K562 (cell line): Measurements from ENCODE around the gene KIF26B. TPM values are rescaled to one million over a fixed set of nuclear protein-coding genes. Genes with fewer than 3 reads are reported as not detected.
A peak's percentile ranks its signal among the peaks of the same experiment; 100 is the strongest.

ENCODE experiments used
- ATAC-seq: fragments of 200-7000 bp; cut with Tn5 transposase; 3 replicates; pipeline ENCODE4 v1.9.1; 2020; ENCODE audit warnings: moderate library complexity
- BruUV-seq: library from RNA; stranded (reverse); fragments of 400-500 nt; replicated peaks from 2 replicates; lab custom pipeline; 2021; lab: Mats Ljungman, UMichigan
- CTCF ChIA-PET: fragments of 300-600 bp; formaldehyde crosslinking; extraction: SDS; loops from one replicate; lab custom pipeline; 2021; ENCODE audit warnings: low intra/inter-chr PET ratio; lab: Yijun Ruan, JAX
- POLR2A ChIA-PET: fragments of 300-600, 350-650 bp; sonication (Branson Sonifier 250); formaldehyde crosslinking; extraction: SDS; loops from one replicate; lab custom pipeline; 2021; ENCODE audit warnings: antibody characterized with exemption, inconsistent platforms; lab: Yijun Ruan, JAX
- DNase-seq, 4 experiments: peaks; one replicate each; pipeline versions ENCODE4 v3.0.0 to v3.0.0-alpha.2; 2011 to 2018; ENCODE audit warnings: low spot score in 3 of 4, mixed read lengths in 3 of 4; ENCODE audit errors: extremely low read depth in 1 of 4
- FAIRE-seq: peaks from 2 replicates; lab custom pipeline; 2011; peaks lifted over from hg19 to GRCh38; lab: Jason Lieb, UNC
- H2AFZ ChIP-seq: 2 replicates; pipeline ENCODE4 v1.6.0; 2011; ENCODE audit warnings: low read depth, low read length, control low read depth, inconsistent platforms
- H3K27ac ChIP-seq: fragments of 200-600 bp; 3 replicates; pipeline ENCODE4 v1.8.0; 2011; ENCODE audit warnings: low read depth, mild to moderate bottlenecking, control low read depth, inconsistent platforms, low read length, moderate library complexity, mixed read lengths; ENCODE audit errors: extremely low read depth
- H3K27me3 ChIP-seq, 2 experiments: fragments of 300-600 bp in 1 of 2; 2 replicates in 1 of 2; 3 replicates in 1 of 2; pipeline versions ENCODE4 v1.6.0 to v1.8.0; 2011; ENCODE audit warnings: inconsistent platforms in 2 of 2, low read length in 2 of 2, mild to moderate bottlenecking in 1 of 2, mixed read lengths in 1 of 2, moderate library complexity in 1 of 2; ENCODE audit not compliant: control insufficient read depth in 2 of 2, insufficient read depth in 2 of 2
- H3K36me3 ChIP-seq: fragments of 300-600 bp; 3 replicates; pipeline ENCODE4 v1.8.0; 2011; ENCODE audit warnings: mild to moderate bottlenecking, low read length, inconsistent platforms; ENCODE audit not compliant: control insufficient read depth, insufficient read depth
- H3K4me1 ChIP-seq, 2 experiments: fragments of 200-600 bp in 1 of 2; replicated peaks in 1 of 2; 2 replicates in 1 of 2; 3 replicates in 1 of 2; pipeline versions ENCODE4 v1.5.1 to v1.8.0; 2011; ENCODE audit warnings: inconsistent platforms in 2 of 2, low read length in 2 of 2, mild to moderate bottlenecking in 1 of 2, mixed read lengths in 1 of 2, moderate library complexity in 1 of 2; ENCODE audit not compliant: control insufficient read depth in 2 of 2, insufficient read depth in 2 of 2
- H3K4me2 ChIP-seq: 2 replicates; pipeline ENCODE4 v1.6.1; 2011; ENCODE audit warnings: low read length, control low read depth, inconsistent platforms, mixed read lengths; ENCODE audit not compliant: insufficient read depth
- H3K4me3 ChIP-seq: fragments of 200-600 bp; sonication (generic), shearing (Covaris generic); 2 replicates; pipeline ENCODE4 v1.5.1; 2016; ENCODE audit warnings: control low read depth, inconsistent platforms
- H3K79me2 ChIP-seq: fragments of 200-600 bp; 3 replicates; pipeline ENCODE4 v1.8.0; 2011; ENCODE audit warnings: low read length, inconsistent platforms; ENCODE audit not compliant: control insufficient read depth, insufficient read depth
- H3K9ac ChIP-seq, 2 experiments: 2 replicates each; pipeline versions ENCODE4 v1.6.0 to v1.6.1; 2011; ENCODE audit warnings: low read depth in 2 of 2, low read length in 2 of 2, control low read depth in 1 of 2, inconsistent platforms in 1 of 2, mild to moderate bottlenecking in 1 of 2, mixed read lengths in 1 of 2; ENCODE audit not compliant: insufficient read depth in 1 of 2
- H3K9me1 ChIP-seq: one replicate; pipeline ENCODE4 v1.6.0; 2011; ENCODE audit warnings: inconsistent platforms, mild to moderate bottlenecking, low read length, moderate library complexity; ENCODE audit not compliant: control insufficient read depth, insufficient read depth
- H3K9me3 ChIP-seq: replicated peaks from 2 replicates; pipeline ENCODE4 v1.5.1; 2011; ENCODE audit warnings: low read depth, low read length, inconsistent platforms; ENCODE audit not compliant: control insufficient read depth, insufficient read depth
- H4K20me1 ChIP-seq: replicated peaks from 2 replicates; pipeline ENCODE4 v1.6.1; 2011; ENCODE audit warnings: low read length, inconsistent platforms, mixed read lengths; ENCODE audit not compliant: control insufficient read depth, insufficient read depth
- ARID2 ChIP-seq: fragments of 450-650 bp; IDR thresholded peaks from 2 replicates; pipeline ENCODE4 v1.6.1; 2017; ENCODE audit warnings: antibody characterized with exemption, mild to moderate bottlenecking
- BMI1 ChIP-seq: fragments of 150-350 bp; IDR thresholded peaks from 2 replicates; pipeline ENCODE4 v1.6.1; 2014; ENCODE audit warnings: low read length
- CBX5 ChIP-seq: IDR thresholded peaks from 2 replicates; pipeline ENCODE4 v1.6.1; 2014; ENCODE audit warnings: low read depth, borderline replicate concordance
- CREM ChIP-seq: IDR thresholded peaks from 2 replicates; pipeline ENCODE4 v1.6.1; 2014; ENCODE audit warnings: antibody characterized with exemption, low read depth
- LCOR ChIP-seq: sonication (generic); formaldehyde crosslinking; IDR thresholded peaks from 2 replicates; pipeline ENCODE4 v1.8.0; 2022; ENCODE audit warnings: mild to moderate bottlenecking, missing genetic modification reagents
- MBD1 ChIP-seq: fragments of 250-450 bp; sonication (Bioruptor Pico); IDR thresholded peaks from 2 replicates; pipeline ENCODE4 v1.8.0; 2022; ENCODE audit warnings: inconsistent platforms
- NR2C2 ChIP-seq, 2 experiments: fragments of 200-800 bp in 1 of 2; sonication (Bioruptor generic) in 1 of 2; sonication (generic) in 1 of 2; formaldehyde crosslinking in 1 of 2; IDR thresholded peaks; 2 replicates each; pipeline versions ENCODE4 v1.6.1 to v1.8.0; 2016 to 2022; ENCODE audit warnings: mild to moderate bottlenecking in 1 of 2, missing compliant biosample characterization in 1 of 2, missing genetic modification characterization in 1 of 2, missing genetic modification reagents in 1 of 2
- PCBP2 ChIP-seq: fragments of 200-400 bp; formaldehyde crosslinking; IDR thresholded peaks from 2 replicates; pipeline ENCODE4 v1.6.1; 2018; ENCODE audit warnings: low read length, low read depth, mild to moderate bottlenecking, moderate library complexity; ENCODE audit not compliant: poor library complexity, severe bottlenecking
- RBFOX2 ChIP-seq: fragments of 200-400 bp; formaldehyde crosslinking; IDR thresholded peaks from 2 replicates; pipeline ENCODE4 v1.6.1; 2017; ENCODE audit warnings: low read depth, mild to moderate bottlenecking, low read length, moderate library complexity
- SMARCB1 ChIP-seq: IDR thresholded peaks from 2 replicates; pipeline ENCODE4 v1.6.1; 2011; ENCODE audit warnings: improper control_type of control experiment, low read depth; ENCODE audit not compliant: insufficient read length
- ZFP1 ChIP-seq: fragments of 450-650 bp; formaldehyde crosslinking; IDR thresholded peaks from 2 replicates; pipeline ENCODE4 v1.4.0; 2020; ENCODE audit warnings: mild to moderate bottlenecking, mixed read lengths
- ZNF12 ChIP-seq: sonication (generic); formaldehyde crosslinking; IDR thresholded peaks from 2 replicates; pipeline ENCODE4 v1.4.0; 2020; ENCODE audit warnings: mild to moderate bottlenecking, missing genetic modification reagents
- ZNF232 ChIP-seq: sonication (generic); formaldehyde crosslinking; IDR thresholded peaks from 2 replicates; pipeline ENCODE4 v1.8.0; 2022; ENCODE audit warnings: mild to moderate bottlenecking, missing genetic modification reagents
- ZNF41 ChIP-seq: fragments of 250-450 bp; sonication (Bioruptor Pico); conservative IDR thresholded peaks from 2 replicates; pipeline ENCODE4 v1.4.0; 2020; ENCODE audit warnings: mild to moderate bottlenecking
- ZNF644 ChIP-seq: fragments of 200-800 bp; sonication (Bioruptor generic); IDR thresholded peaks from 2 replicates; pipeline ENCODE4 v1.6.1; 2016; ENCODE audit warnings: low read depth, missing genetic modification characterization, missing compliant biosample characterization
- WGBS: fragments of 100-300 bp; shearing (Covaris generic); methylation state at CpG from one replicate; pipeline ENCODE4 v1.1.6; 2016; ENCODE audit warnings: low coverage, mixed read lengths; ENCODE audit not compliant: insufficient coverage; ENCODE audit errors: missing lambda C conversion rate; 5-methylcytosine and 5-hydroxymethylcytosine counted together
- in situ Hi-C: fragments of 300-500 bp; cut with MboI; formaldehyde crosslinking; loops from 4 replicates; pipeline ENCODE4 v1.15.0; 2018; ENCODE audit warnings: inconsistent platforms, mixed read lengths
- intact Hi-C: fragments of 100-400 bp; cut with micrococcal nuclease; formaldehyde crosslinking; loops from 2 replicates; pipeline ENCODE4 v1.14.2; 2022
- polyA plus RNA-seq, 8 experiments: library from polyadenylated mRNA; depleted of rRNA in 4 of 8; stranded (reverse) in 5 of 8; unstranded in 3 of 8; fragments of >200 nt; fragmentation: Nextera tagmentation in 2 of 8; fragmentation: Illumina TruSeq in 1 of 8; extraction: Ambion mirVana in 2 of 8; extraction: Trizol in 1 of 8; gene quantifications; 2 replicates each; pipeline versions ENCODE4 v1.2.1 to v1.2.3, GENCODE V29; 2011 to 2014; ENCODE audit warnings: inconsistent platforms in 1 of 8, missing spikeins in 1 of 8
- total RNA-seq, 7 experiments: library from RNA; depleted of rRNA in 6 of 7; stranded (reverse); fragments of >200 nt in 6 of 7; fragmentation: Illumina TruSeq in 2 of 7; extraction: Trizol in 2 of 7; gene quantifications; 2 replicates each; pipeline versions ENCODE4 v1.2.1 to v1.2.3, GENCODE V29; 2011 to 2021; ENCODE audit warnings: low replicate concordance in 1 of 7
- TF ChIP-seq, protein P1 (sequence below): fragments of 150-350 bp; IDR thresholded peaks from 2 replicates; pipeline ENCODE4 v1.6.1; 2014; ENCODE audit warnings: low read depth, mild to moderate bottlenecking, low read length, borderline replicate concordance
- TF ChIP-seq, protein P2 (sequence below), 2 experiments: fragments of 450-650 bp; IDR thresholded peaks; 2 replicates each; pipeline ENCODE4 v1.6.1; 2016

KIF26B gene
- total and polyA plus RNA-seq, 9 of the 15 experiments (the other 6 are each of a cell fraction or from before 2014, with no cell fraction given): 0.02 to 0.08 (median 0.03) TPM; not detected in 6

DNA sequence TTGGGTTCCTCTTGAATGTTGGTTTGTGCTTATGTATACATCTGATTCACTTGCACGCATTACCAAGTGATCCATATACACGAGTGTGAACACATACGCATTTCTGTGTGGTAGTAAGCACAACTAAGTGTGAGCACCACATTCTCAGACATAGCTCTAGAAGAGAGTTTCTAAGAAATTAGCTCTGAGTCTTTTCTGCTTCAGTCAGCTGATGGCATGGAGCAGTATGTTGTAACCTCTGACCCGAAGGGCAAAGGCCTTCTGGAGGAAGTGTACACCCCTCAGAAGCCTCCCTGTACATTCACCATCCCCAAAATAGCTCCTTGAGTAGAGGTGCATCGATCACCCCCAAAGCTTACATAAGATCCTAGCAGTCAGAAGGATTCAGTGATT is 183.7 kb downstream of the KIF26B start:
- in situ Hi-C loops: no loop called here
- Histone ChIP-seq H2AFZ (peak overlapping the region; percentile 92), H3K4me1 (peaks cover 11 to 15% of the 10 kb centered on the region in 2 experiments; a peak in 4 of 5 replicates), H3K9me3 (no peaks in the 10 kb centered on the region), H3K4me2 (peak overlapping the region; percentile 74), H3K27me3 (peaks cover 8 to 26% of the 10 kb centered on the region in 2 experiments), H3K36me3 (no peaks in the 10 kb centered on the region), H4K20me1 (no peaks in the 10 kb centered on the region), H3K9me1 (no peaks in the 10 kb centered on the region), H3K9ac (peak overlapping the region in 1 of 2 experiments; percentile 57; a peak in 2 of 4 replicates), H3K79me2 (no peaks in the 10 kb centered on the region), H3K4me3 (no peak overlapping the region), H3K27ac (peak overlapping the region; percentile 78)
- POLR2A ChIA-PET: interaction anchor here (0.7 to 1.4 kb wide), 3 partner anchors 13 to 35 kb away, joined by 3 read pairs; no protein-coding TSS in a partner anchor
- CTCF ChIA-PET: no interaction called here
- FAIRE-seq (no peak), ATAC-seq (peak; percentile 24), DNase-seq (peak in 1 of 4 experiments; percentile 36)
- intact Hi-C loops: no loop called here
- WGBS: 73% methylated on average over 5 of the region's 5 CpGs
- no TSS peak for BruUV-seq
- TF ChIP-seq ARID2: no peak
- no peak for TF ChIP-seq LCOR (CRISPR knock-in tag)
- TF ChIP-seq PCBP2: no peak
- no peak for TF ChIP-seq CREM
- no peak for TF ChIP-seq RBFOX2
- TF ChIP-seq ZNF12 (CRISPR knock-in tag): no peak
- TF ChIP-seq, protein P1, sequence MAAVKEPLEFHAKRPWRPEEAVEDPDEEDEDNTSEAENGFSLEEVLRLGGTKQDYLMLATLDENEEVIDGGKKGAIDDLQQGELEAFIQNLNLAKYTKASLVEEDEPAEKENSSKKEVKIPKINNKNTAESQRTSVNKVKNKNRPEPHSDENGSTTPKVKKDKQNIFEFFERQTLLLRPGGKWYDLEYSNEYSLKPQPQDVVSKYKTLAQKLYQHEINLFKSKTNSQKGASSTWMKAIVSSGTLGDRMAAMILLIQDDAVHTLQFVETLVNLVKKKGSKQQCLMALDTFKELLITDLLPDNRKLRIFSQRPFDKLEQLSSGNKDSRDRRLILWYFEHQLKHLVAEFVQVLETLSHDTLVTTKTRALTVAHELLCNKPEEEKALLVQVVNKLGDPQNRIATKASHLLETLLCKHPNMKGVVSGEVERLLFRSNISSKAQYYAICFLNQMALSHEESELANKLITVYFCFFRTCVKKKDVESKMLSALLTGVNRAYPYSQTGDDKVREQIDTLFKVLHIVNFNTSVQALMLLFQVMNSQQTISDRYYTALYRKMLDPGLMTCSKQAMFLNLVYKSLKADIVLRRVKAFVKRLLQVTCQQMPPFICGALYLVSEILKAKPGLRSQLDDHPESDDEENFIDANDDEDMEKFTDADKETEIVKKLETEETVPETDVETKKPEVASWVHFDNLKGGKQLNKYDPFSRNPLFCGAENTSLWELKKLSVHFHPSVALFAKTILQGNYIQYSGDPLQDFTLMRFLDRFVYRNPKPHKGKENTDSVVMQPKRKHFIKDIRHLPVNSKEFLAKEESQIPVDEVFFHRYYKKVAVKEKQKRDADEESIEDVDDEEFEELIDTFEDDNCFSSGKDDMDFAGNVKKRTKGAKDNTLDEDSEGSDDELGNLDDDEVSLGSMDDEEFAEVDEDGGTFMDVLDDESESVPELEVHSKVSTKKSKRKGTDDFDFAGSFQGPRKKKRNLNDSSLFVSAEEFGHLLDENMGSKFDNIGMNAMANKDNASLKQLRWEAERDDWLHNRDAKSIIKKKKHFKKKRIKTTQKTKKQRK: no peak
- TF ChIP-seq ZNF644 (tag): no peak
- TF ChIP-seq ZFP1 (CRISPR knock-in tag): no peak
- TF ChIP-seq ZNF41: no peak
- no peak for TF ChIP-seq NR2C2 (CRISPR knock-in tag; IDR thresholded peaks at IDR 0.05)
- TF ChIP-seq NR2C2 (tag; IDR thresholded peaks at IDR 0.05): peak; percentile 64; the same call in 1 of the 2 replicates
- TF ChIP-seq BMI1: no peak
- TF ChIP-seq, protein P2, sequence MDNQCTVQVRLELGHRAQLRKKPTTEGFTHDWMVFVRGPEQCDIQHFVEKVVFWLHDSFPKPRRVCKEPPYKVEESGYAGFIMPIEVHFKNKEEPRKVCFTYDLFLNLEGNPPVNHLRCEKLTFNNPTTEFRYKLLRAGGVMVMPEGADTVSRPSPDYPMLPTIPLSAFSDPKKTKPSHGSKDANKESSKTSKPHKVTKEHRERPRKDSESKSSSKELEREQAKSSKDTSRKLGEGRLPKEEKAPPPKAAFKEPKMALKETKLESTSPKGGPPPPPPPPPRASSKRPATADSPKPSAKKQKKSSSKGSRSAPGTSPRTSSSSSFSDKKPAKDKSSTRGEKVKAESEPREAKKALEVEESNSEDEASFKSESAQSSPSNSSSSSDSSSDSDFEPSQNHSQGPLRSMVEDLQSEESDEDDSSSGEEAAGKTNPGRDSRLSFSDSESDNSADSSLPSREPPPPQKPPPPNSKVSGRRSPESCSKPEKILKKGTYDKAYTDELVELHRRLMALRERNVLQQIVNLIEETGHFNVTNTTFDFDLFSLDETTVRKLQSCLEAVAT (IDR thresholded peaks at IDR 0.05): 0 out of 4 replicates have a peak, but pooled peaks of 1 of the 2 experiments have one; percentile 14
- TF ChIP-seq ZNF232: 0 out of 2 replicates have a peak, but pooled peaks have one; percentile 22
- TF ChIP-seq CBX5: no peak
- no peak for TF ChIP-seq SMARCB1
- TF ChIP-seq MBD1 (CRISPR knock-in tag): 0 out of 2 replicates have a peak, but pooled peaks have one; percentile 29
